Measurements from ENCODE around the gene OBSCN.

DNA sequence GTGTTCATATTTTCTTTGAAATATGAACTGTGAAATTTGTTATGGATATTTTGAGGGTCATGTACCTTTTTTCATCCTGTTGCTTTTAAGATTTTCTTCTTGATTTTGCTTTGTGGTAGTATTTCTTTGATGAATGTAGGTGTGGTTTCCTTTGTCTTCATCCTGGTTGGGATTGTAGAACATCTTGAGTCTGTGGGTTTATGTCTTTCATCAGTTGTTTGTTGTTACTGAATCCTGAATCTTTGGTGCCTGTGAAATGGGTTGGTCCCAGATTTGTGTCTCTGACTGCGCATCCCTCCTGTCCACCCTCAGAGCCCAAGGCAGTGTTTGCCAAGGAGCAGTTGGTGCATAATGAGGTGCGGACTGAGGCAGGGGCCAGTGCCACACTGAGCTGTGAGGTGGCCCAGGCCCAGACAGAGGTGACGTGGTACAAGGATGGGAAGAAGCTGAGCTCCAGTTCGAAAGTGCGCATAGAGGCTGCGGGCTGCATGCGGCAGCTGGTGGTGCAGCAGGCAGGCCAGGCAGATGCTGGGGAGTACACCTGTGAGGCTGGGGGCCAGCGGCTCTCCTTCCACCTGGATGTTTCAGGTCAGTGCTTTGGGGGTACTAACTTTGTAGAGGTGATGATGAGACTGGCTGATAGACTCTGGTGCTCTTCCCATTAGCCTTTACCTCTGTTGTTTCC lies 38.5 kb downstream of the OBSCN start:
- no peak for TF ChIP-seq BCL11A (IDR thresholded peaks at IDR 0.05; ENCODE audit: low read depth, low read length)
- TF ChIP-seq, protein P1, sequence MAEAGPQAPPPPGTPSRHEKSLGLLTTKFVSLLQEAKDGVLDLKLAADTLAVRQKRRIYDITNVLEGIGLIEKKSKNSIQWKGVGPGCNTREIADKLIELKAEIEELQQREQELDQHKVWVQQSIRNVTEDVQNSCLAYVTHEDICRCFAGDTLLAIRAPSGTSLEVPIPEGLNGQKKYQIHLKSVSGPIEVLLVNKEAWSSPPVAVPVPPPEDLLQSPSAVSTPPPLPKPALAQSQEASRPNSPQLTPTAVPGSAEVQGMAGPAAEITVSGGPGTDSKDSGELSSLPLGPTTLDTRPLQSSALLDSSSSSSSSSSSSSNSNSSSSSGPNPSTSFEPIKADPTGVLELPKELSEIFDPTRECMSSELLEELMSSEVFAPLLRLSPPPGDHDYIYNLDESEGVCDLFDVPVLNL (IDR thresholded peaks at IDR 0.05; ENCODE audit: low read depth, low read length): no peak
- no peak for TF ChIP-seq IKZF1 (conservative IDR thresholded peaks at IDR 0.05)
- no peak for TF ChIP-seq EZH2 (IDR thresholded peaks at IDR 0.05; ENCODE audit: borderline replicate concordance, control insufficient read depth, low read depth, low read length)
- TF ChIP-seq POLR2A (IDR thresholded peaks at IDR 0.05; ENCODE audit: low read depth, low read length): no peak
- TF ChIP-seq, protein P2, sequence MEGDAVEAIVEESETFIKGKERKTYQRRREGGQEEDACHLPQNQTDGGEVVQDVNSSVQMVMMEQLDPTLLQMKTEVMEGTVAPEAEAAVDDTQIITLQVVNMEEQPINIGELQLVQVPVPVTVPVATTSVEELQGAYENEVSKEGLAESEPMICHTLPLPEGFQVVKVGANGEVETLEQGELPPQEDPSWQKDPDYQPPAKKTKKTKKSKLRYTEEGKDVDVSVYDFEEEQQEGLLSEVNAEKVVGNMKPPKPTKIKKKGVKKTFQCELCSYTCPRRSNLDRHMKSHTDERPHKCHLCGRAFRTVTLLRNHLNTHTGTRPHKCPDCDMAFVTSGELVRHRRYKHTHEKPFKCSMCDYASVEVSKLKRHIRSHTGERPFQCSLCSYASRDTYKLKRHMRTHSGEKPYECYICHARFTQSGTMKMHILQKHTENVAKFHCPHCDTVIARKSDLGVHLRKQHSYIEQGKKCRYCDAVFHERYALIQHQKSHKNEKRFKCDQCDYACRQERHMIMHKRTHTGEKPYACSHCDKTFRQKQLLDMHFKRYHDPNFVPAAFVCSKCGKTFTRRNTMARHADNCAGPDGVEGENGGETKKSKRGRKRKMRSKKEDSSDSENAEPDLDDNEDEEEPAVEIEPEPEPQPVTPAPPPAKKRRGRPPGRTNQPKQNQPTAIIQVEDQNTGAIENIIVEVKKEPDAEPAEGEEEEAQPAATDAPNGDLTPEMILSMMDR (IDR thresholded peaks at IDR 0.05 in 2 of 3, conservative IDR thresholded peaks at IDR 0.05 in 1 of 3; ENCODE audit: control insufficient read depth in 2 of 3, extremely low read depth in 1 of 3, insufficient read depth in 1 of 3, low read depth in 3 of 3, low read length in 3 of 3): no peak
- TF ChIP-seq RAD51 (IDR thresholded peaks at IDR 0.05): no peak
- no peak for TF ChIP-seq RFX5 (IDR thresholded peaks at IDR 0.05; ENCODE audit: low read depth, low read length)
